K562 (cell line): ENCODE data around the gene SLC12A9. TPM values are rescaled to one million over a fixed set of nuclear protein-coding genes. Genes with fewer than 3 reads are reported as not detected.

Experiments used
- ARID1B ChIP-seq: fragments of 450-650 bp; IDR thresholded peaks from 2 replicates; pipeline ENCODE4 v1.6.1; 2016; ENCODE audit warnings: antibody characterized with exemption, mild to moderate bottlenecking, inconsistent platforms
- ARID2 ChIP-seq: fragments of 450-650 bp; IDR thresholded peaks from 2 replicates; pipeline ENCODE4 v1.6.1; 2017; ENCODE audit warnings: antibody characterized with exemption, mild to moderate bottlenecking
- BHLHE40 ChIP-seq: IDR thresholded peaks from 2 replicates; pipeline ENCODE4 v1.6.1; 2011; ENCODE audit warnings: low read length, improper control_type of control experiment
- CREM ChIP-seq: IDR thresholded peaks from 2 replicates; pipeline ENCODE4 v1.6.1; 2014; ENCODE audit warnings: antibody characterized with exemption, low read depth
- CSDE1 ChIP-seq, 2 experiments: fragments of 450-650 bp; IDR thresholded peaks; 2 replicates each; pipeline ENCODE4 v1.6.1; 2016; ENCODE audit warnings: mild to moderate bottlenecking in 1 of 2
- POLR2H ChIP-seq: IDR thresholded peaks from 2 replicates; pipeline ENCODE4 v1.6.1; 2016; ENCODE audit warnings: missing genetic modification characterization, low read depth, mild to moderate bottlenecking, control low read depth, missing compliant biosample characterization, moderate library complexity
- POLR3A ChIP-seq: IDR thresholded peaks from 2 replicates; pipeline ENCODE4 v1.6.1; 2011; ENCODE audit warnings: borderline replicate concordance, mild to moderate bottlenecking, moderate library complexity; ENCODE audit not compliant: insufficient read length, insufficient read depth; ENCODE audit errors: extremely low read depth
- RBM22 ChIP-seq: fragments of 200-400 bp; formaldehyde crosslinking; IDR thresholded peaks from 2 replicates; pipeline ENCODE4 v1.6.1; 2018; ENCODE audit warnings: low read length, low read depth; ENCODE audit not compliant: poor library complexity, severe bottlenecking
- RBM25 ChIP-seq: fragments of 200-400 bp; formaldehyde crosslinking; IDR thresholded peaks from 2 replicates; pipeline ENCODE4 v1.6.1; 2018; ENCODE audit warnings: low read length, low read depth, moderate library complexity; ENCODE audit not compliant: severe bottlenecking
- SIN3B ChIP-seq: fragments of 450-650 bp; IDR thresholded peaks from 2 replicates; pipeline ENCODE4 v1.6.1; 2017; ENCODE audit warnings: low read depth, mild to moderate bottlenecking, moderate library complexity
- TAF15 ChIP-seq: fragments of 200-400 bp; formaldehyde crosslinking; IDR thresholded peaks from 2 replicates; pipeline ENCODE4 v1.6.1; 2017; ENCODE audit warnings: mild to moderate bottlenecking, low read depth, low read length, moderate library complexity
- ZNF274 ChIP-seq: IDR thresholded peaks from 2 replicates; pipeline ENCODE4 v1.6.1; 2011; ENCODE audit warnings: low read depth, mild to moderate bottlenecking, low read length, moderate library complexity, borderline replicate concordance
- polyA plus RNA-seq, 8 experiments: library from polyadenylated mRNA; depleted of rRNA in 4 of 8; stranded (reverse) in 5 of 8; unstranded in 3 of 8; fragments of >200 nt; fragmentation: Nextera tagmentation in 2 of 8; fragmentation: Illumina TruSeq in 1 of 8; extraction: Ambion mirVana in 2 of 8; extraction: Trizol in 1 of 8; gene quantifications; 2 replicates each; pipeline versions ENCODE4 v1.2.1 to v1.2.3, GENCODE V29; 2011 to 2014; ENCODE audit warnings: inconsistent platforms in 1 of 8, missing spikeins in 1 of 8
- total RNA-seq, 7 experiments: library from RNA; depleted of rRNA in 6 of 7; stranded (reverse); fragments of >200 nt in 6 of 7; fragmentation: Illumina TruSeq in 2 of 7; extraction: Trizol in 2 of 7; gene quantifications; 2 replicates each; pipeline versions ENCODE4 v1.2.1 to v1.2.3, GENCODE V29; 2011 to 2021; ENCODE audit warnings: low replicate concordance in 1 of 7
- TF ChIP-seq, protein P1 (sequence below): IDR thresholded peaks from 2 replicates; pipeline ENCODE4 v1.6.1; 2014; ENCODE audit warnings: antibody characterized with exemption
- TF ChIP-seq, protein P2 (sequence below): fragments of 450-650 bp; formaldehyde crosslinking; IDR thresholded peaks from 2 replicates; pipeline ENCODE4 v1.4.0; 2020; ENCODE audit warnings: mild to moderate bottlenecking, mixed read lengths
- TF ChIP-seq, protein P3 (sequence below): fragments of 250-450 bp; sonication (Bioruptor Pico); IDR thresholded peaks from 2 replicates; pipeline ENCODE4 v1.8.0; 2022; ENCODE audit warnings: inconsistent platforms, mild to moderate bottlenecking, moderate library complexity, borderline replicate concordance
- TF ChIP-seq, protein P4 (sequence below): fragments of 450-650 bp; formaldehyde crosslinking; conservative IDR thresholded peaks from 2 replicates; pipeline ENCODE4 v1.4.0; 2022; ENCODE audit warnings: mild to moderate bottlenecking, missing genetic modification characterization
- TF ChIP-seq, protein P5 (sequence below): fragments of 250-450 bp; sonication (Bioruptor Pico); IDR thresholded peaks from 2 replicates; pipeline ENCODE4 v1.5.1; 2021; ENCODE audit warnings: mild to moderate bottlenecking
- TF ChIP-seq, protein P6 (sequence below): fragments of 250-450 bp; sonication (Bioruptor Pico); IDR thresholded peaks from 2 replicates; pipeline ENCODE4 v1.4.0; 2020

SLC12A9 gene
- total and polyA plus RNA-seq, 9 of the 15 experiments (the other 6 are each of a cell fraction or from before 2014, with no cell fraction given), result 0.06 to 20.2 (median 10.7) TPM

DNA sequence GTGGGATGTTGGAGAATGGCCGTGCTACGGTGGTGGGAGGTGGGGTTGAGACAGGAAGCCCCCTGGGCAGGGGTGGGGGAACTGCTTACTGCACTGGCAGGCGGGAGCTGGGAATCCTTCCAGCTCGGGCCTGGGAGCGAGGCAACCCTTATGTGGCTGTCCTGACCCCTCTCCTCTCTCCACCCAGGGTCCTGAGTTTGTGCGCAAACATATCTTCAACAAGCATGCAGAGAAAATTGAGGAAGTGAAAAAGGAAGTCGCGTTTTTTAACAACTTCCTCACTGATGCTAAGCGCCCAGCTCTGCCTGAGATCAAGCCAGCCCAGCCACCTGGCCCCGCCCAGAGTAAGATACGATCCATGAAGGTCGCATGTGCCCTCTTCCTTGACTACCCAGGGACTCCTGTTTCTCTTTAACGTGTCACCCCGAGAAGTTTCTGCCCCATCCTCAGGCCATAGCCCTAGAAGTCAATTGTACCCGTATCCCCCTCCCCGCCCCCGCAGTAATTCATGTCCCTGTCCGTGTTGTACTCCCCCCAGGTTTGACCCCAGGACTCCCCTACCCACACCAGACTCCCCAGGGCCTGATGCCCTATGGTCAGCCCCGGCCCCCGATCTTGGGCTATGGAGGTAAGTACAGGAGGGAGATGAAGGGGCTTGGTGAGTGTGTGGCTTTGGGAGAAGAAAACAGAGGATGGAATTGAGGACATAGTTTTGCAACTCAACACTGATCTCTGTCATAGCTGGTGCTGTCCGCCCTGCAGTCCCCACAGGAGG, 35.2 kb downstream of the SLC12A9 start (continued):
- TF ChIP-seq, protein P1, sequence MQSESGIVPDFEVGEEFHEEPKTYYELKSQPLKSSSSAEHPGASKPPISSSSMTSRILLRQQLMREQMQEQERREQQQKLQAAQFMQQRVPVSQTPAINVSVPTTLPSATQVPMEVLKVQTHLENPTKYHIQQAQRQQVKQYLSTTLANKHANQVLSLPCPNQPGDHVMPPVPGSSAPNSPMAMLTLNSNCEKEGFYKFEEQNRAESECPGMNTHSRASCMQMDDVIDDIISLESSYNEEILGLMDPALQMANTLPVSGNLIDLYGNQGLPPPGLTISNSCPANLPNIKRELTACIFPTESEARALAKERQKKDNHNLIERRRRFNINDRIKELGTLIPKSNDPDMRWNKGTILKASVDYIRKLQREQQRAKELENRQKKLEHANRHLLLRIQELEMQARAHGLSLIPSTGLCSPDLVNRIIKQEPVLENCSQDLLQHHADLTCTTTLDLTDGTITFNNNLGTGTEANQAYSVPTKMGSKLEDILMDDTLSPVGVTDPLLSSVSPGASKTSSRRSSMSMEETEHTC, result no peak
- TF ChIP-seq BHLHE40 (peak; percentile 68), ARID1B (peak; percentile 40; the same call in 1 of the 2 replicates), ARID2 (no peak), RBM25 (no peak), SIN3B (no peak), ZNF274 (no peak), CREM (peak; percentile 79), CSDE1 (IDR thresholded peaks at IDR 0.05) (no peak), TAF15 (no peak), POLR3A (no peak), RBM22 (no peak), POLR2H (tag) (no peak)
- TF ChIP-seq, protein P2, sequence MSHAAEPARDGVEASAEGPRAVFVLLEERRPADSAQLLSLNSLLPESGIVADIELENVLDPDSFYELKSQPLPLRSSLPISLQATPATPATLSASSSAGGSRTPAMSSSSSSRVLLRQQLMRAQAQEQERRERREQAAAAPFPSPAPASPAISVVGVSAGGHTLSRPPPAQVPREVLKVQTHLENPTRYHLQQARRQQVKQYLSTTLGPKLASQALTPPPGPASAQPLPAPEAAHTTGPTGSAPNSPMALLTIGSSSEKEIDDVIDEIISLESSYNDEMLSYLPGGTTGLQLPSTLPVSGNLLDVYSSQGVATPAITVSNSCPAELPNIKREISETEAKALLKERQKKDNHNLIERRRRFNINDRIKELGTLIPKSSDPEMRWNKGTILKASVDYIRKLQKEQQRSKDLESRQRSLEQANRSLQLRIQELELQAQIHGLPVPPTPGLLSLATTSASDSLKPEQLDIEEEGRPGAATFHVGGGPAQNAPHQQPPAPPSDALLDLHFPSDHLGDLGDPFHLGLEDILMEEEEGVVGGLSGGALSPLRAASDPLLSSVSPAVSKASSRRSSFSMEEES (CRISPR knock-in tag), result no peak
- TF ChIP-seq, protein P3, sequence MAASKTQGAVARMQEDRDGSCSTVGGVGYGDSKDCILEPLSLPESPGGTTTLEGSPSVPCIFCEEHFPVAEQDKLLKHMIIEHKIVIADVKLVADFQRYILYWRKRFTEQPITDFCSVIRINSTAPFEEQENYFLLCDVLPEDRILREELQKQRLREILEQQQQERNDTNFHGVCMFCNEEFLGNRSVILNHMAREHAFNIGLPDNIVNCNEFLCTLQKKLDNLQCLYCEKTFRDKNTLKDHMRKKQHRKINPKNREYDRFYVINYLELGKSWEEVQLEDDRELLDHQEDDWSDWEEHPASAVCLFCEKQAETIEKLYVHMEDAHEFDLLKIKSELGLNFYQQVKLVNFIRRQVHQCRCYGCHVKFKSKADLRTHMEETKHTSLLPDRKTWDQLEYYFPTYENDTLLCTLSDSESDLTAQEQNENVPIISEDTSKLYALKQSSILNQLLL (CRISPR knock-in tag), result no peak
- TF ChIP-seq, protein P4, sequence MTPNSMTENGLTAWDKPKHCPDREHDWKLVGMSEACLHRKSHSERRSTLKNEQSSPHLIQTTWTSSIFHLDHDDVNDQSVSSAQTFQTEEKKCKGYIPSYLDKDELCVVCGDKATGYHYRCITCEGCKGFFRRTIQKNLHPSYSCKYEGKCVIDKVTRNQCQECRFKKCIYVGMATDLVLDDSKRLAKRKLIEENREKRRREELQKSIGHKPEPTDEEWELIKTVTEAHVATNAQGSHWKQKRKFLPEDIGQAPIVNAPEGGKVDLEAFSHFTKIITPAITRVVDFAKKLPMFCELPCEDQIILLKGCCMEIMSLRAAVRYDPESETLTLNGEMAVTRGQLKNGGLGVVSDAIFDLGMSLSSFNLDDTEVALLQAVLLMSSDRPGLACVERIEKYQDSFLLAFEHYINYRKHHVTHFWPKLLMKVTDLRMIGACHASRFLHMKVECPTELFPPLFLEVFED, result no peak
- TF ChIP-seq, protein P5, sequence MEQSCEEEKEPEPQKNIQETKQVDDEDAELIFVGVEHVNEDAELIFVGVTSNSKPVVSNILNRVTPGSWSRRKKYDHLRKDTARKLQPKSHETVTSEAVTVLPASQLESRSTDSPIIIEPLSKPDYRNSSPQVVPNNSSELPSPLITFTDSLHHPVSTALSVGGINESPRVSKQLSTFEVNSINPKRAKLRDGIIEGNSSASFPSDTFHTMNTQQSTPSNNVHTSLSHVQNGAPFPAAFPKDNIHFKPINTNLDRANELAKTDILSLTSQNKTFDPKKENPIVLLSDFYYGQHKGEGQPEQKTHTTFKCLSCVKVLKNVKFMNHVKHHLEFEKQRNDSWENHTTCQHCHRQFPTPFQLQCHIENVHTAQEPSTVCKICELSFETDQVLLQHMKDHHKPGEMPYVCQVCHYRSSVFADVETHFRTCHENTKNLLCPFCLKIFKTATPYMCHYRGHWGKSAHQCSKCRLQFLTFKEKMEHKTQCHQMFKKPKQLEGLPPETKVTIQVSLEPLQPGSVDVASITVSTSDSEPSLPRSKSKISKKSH, result no peak
- TF ChIP-seq, protein P6, sequence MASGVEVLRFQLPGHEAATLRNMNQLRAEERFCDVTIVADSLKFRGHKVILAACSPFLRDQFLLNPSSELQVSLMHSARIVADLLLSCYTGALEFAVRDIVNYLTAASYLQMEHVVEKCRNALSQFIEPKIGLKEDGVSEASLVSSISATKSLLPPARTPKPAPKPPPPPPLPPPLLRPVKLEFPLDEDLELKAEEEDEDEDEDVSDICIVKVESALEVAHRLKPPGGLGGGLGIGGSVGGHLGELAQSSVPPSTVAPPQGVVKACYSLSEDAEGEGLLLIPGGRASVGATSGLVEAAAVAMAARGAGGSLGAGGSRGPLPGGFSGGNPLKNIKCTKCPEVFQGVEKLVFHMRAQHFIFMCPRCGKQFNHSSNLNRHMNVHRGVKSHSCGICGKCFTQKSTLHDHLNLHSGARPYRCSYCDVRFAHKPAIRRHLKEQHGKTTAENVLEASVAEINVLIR (CRISPR knock-in tag), result no peak
